22Rv1 (cell line): ENCODE measurements around the gene ACAD8.
"Not testable (repeated sequence)": the region's sequence is repeated elsewhere in the genome, so short reads cannot be mapped to it uniquely, and the experiment has no call there.

Experiments
- H3K27ac ChIP-seq: fragments of 450-650 bp; 2 replicates; pipeline ENCODE4 v1.5.1; 2017
- CTCF ChIP-seq: fragments of 450-650 bp; IDR thresholded peaks from 2 replicates; pipeline ENCODE4 v1.5.1; 2017; ENCODE audit warnings: mild to moderate bottlenecking
- ZFX ChIP-seq: fragments of 450-650 bp; IDR thresholded peaks from 2 replicates; pipeline ENCODE4 v1.6.1; 2017; ENCODE audit warnings: antibody characterized with exemption, borderline replicate concordance

Gene ACAD8

DNA sequence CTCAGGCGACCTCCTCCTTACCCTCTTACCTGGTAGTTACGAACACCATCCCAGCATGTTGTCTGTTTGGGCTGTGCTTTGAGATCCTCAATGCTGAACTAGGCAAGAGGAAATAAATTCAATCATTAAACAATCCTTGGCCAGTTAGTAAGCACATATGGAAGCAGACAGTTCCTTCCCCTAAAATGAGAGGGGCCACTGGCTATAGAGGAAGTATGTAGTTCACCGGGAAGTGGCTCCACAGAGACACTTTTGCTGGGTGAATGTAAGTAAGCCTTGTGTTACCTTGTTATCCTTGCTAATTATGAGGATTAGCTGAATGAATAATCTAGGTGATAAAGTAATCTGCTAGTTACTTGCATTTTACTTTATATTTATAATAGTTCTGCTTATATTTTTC is 3.1 kb upstream of the ACAD8 start:
- TF ChIP-seq ZFX (no peak), CTCF (no peak)
- no peak overlapping the region for H3K27ac ChIP-seq

GRCh38 chr11:134250675-134251074 is 2.7 kb upstream of the ACAD8 start:
- no peak for TF ChIP-seq ZFX
- TF ChIP-seq CTCF, result no peak
- no peak overlapping the region for H3K27ac ChIP-seq

DNA sequence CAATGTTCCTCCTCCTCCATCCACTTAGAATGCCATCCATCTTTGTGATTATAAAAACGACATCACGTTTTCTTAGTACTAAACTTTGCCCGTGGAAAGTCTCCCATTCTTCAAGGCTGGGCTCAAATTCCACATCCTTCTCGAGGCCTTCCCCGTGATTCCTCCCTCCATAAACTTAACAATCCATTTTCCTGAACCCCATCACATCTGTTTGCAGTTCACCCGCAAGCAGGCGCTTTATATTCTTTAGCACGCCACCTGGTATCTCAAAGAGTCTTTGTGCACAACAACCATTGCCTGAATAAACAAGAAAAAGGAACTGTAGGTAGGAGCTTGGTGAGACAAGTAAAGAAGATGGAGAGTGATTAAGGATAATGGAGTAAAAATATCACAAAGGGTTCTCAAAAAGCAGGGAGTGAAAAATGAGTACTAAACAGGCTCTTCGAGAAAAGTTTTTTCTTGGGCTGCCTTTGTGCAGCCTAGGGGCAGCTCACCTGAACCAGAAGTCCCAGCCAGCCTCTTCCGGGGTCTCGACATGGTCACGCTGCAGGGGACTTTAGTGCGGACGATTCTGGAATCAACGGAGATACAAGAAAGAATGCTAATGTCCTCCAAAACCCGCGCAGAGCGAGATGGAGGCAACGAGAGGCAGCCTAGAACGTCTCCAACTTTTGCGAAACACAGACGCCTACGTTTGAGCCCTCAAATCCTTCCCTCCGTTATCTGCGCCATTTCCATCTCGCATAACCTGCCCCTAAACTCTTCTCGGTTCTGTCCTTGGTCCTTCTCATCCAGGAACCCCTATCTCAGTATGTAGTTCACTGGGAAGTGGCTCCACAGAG is 801 bp upstream of the ACAD8 start:
- H3K27ac ChIP-seq, result peak overlapping the region; percentile 68

GRCh38 chr11:134254433-134255183 is 1.2 kb downstream of the ACAD8 start:
- no peak overlapping the region for H3K27ac ChIP-seq

More for the DNA sequence above, 801 bp upstream of the ACAD8 start:
- TF ChIP-seq CTCF, result no peak
- TF ChIP-seq ZFX, result no peak

GRCh38 chr11:134255184-134255561 is 1.8 kb downstream of the ACAD8 start:
- H3K27ac ChIP-seq, result not testable (repeated sequence)

More at GRCh38 chr11:134254433-134255183, 1.2 kb downstream of the ACAD8 start:
- TF ChIP-seq ZFX, result no peak
- no peak for TF ChIP-seq CTCF

DNA sequence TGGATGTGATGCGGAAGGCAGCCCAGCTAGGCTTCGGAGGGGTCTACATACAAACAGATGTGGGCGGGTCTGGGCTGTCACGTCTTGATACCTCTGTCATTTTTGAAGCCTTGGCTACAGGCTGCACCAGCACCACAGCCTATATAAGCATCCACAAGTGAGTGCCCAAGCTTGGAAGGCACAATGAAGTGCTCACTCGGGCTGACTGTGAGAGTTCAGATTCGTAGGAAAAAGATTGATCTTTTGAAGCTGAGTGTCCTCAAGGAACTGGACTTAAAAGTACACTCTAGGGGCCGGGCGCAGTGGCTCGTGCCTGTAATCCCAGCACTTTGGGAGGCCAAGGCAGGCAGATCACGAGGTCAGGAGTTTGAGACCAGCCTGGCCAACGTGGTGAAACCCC is 3.7 kb downstream of the ACAD8 start:
- TF ChIP-seq CTCF (no peak), ZFX (no peak)

DNA sequence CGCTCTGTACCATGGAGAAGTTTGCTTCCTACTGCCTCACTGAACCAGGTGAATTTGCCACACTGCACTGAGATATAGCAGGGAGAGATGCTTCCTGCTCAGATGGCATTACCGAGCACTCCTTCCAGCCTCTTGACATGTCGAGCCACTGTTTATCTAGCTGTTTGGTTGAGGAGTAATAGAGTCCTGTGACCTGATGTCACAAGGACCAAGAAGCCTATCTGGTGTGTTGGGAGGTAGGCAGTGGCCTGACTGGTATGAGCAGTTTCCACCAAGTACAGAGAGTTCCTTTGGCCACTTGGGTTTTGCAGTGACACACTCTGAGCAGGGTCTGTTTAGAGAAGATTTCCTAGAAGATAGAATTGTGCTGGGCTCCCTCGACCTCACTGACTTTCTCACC is 5.2 kb downstream of the ACAD8 start:
- no peak for TF ChIP-seq CTCF
- no peak for TF ChIP-seq ZFX
- no peak overlapping the region for H3K27ac ChIP-seq

More for the DNA sequence above, 3.7 kb downstream of the ACAD8 start:
- H3K27ac ChIP-seq, result no peak overlapping the region
